Spleen (tissue), 7 donors: ENCODE measurements around the gene ATG10.

ENCODE experiments used
- POLR2A ChIP-seq, 3 donors: fragments of 450-650 bp; IDR thresholded peaks; one replicate each; pipeline ENCODE4 v1.5.1; 2017; ENCODE audit warnings: antibody characterized with exemption in 3 of 3, mild to moderate bottlenecking in 1 of 3
- POLR2AphosphoS5 ChIP-seq, 3 donors: sonication (generic); formaldehyde crosslinking; IDR thresholded peaks; one replicate each; pipeline ENCODE4 v1.5.1; 2017; ENCODE audit warnings: antibody characterized with exemption in 3 of 3
- TF ChIP-seq, protein P1 (sequence below), 11 experiments: fragments of 200-600 bp in 7 of 11; fragments of 450-650 bp in 4 of 11; sonication (generic) in 4 of 11; IDR thresholded peaks in 8 of 11; conservative IDR thresholded peaks in 3 of 11; 1 replicate in 7 of 11; 2 replicates in 4 of 11; pipeline versions ENCODE4 v1.4.0 to v1.8.0; 2016 to 2021; ENCODE audit warnings: antibody characterized with exemption in 11 of 11, inconsistent platforms in 4 of 11, mild to moderate bottlenecking in 1 of 11
- donor health status: DM: no; HTN: no; CAD: no; lungs with moderate emphysema.
- donor health status: DM: no; HTN: no; CAD: no.
- donor health status: DM: no; HTN: no; CAD: no.

- TF ChIP-seq POLR2A (IDR thresholded peaks at IDR 0.05) (no peak), POLR2AphosphoS5 (IDR thresholded peaks at IDR 0.05) (no peak)
- TF ChIP-seq, protein P1, sequence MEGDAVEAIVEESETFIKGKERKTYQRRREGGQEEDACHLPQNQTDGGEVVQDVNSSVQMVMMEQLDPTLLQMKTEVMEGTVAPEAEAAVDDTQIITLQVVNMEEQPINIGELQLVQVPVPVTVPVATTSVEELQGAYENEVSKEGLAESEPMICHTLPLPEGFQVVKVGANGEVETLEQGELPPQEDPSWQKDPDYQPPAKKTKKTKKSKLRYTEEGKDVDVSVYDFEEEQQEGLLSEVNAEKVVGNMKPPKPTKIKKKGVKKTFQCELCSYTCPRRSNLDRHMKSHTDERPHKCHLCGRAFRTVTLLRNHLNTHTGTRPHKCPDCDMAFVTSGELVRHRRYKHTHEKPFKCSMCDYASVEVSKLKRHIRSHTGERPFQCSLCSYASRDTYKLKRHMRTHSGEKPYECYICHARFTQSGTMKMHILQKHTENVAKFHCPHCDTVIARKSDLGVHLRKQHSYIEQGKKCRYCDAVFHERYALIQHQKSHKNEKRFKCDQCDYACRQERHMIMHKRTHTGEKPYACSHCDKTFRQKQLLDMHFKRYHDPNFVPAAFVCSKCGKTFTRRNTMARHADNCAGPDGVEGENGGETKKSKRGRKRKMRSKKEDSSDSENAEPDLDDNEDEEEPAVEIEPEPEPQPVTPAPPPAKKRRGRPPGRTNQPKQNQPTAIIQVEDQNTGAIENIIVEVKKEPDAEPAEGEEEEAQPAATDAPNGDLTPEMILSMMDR (IDR thresholded peaks at IDR 0.05 in 8 of 11, conservative IDR thresholded peaks at IDR 0.05 in 3 of 11), result no peak
Observed at GRCh38 chr5:82168294-82168693, 196.5 kb downstream of the ATG10 start.
